DOHH2 (cell line): Measurements from ENCODE around the gene NOX5.

Experiments used
- EZH2phosphoT487 ChIP-seq: fragments of 200-600 bp; sonication (generic); IDR thresholded peaks from 2 replicates; pipeline ENCODE4 v1.6.1; 2017; ENCODE audit warnings: borderline replicate concordance, mild to moderate bottlenecking, antibody characterized with exemption, low read length, moderate library complexity, mixed read lengths
- TF ChIP-seq, protein P1 (sequence below): fragments of 200-600 bp; sonication (generic); IDR thresholded peaks from one replicate; pipeline ENCODE4 v1.5.1; 2014; ENCODE audit warnings: antibody characterized with exemption, mild to moderate bottlenecking, low read depth, low read length; ENCODE audit not compliant: poor library complexity, severe bottlenecking

DNA sequence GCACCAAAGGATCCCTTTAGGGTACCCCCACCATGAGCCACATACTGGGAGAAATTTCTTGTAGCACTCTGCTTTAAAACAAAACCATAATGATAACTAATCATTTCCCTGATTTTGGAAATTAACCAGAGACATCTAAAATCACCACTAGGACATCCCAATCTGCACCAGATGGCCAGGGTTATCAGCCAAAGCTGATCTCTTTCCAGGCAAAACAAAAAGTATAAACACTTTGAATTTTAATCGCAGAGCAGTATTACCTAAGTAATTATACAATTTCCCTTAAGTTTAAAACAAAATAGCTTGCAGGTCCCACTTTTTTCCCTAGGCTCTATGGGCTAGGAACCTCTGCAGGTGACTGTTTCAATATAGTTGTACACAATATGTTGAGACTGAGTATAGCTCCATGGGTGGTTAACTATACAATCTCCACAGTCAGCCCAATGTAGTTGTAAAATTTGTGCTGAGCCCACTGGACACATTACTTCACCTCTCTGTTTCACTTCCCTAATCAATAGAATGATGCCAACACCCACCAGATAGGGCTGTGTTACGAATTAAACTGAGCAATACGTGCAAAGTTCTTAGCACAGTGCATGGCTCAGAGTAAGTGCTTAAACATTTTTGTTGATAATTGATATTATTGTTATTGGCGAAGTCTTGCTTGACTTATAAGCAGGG, 629 bp upstream of the NOX5 start:
- TF ChIP-seq, protein P1, sequence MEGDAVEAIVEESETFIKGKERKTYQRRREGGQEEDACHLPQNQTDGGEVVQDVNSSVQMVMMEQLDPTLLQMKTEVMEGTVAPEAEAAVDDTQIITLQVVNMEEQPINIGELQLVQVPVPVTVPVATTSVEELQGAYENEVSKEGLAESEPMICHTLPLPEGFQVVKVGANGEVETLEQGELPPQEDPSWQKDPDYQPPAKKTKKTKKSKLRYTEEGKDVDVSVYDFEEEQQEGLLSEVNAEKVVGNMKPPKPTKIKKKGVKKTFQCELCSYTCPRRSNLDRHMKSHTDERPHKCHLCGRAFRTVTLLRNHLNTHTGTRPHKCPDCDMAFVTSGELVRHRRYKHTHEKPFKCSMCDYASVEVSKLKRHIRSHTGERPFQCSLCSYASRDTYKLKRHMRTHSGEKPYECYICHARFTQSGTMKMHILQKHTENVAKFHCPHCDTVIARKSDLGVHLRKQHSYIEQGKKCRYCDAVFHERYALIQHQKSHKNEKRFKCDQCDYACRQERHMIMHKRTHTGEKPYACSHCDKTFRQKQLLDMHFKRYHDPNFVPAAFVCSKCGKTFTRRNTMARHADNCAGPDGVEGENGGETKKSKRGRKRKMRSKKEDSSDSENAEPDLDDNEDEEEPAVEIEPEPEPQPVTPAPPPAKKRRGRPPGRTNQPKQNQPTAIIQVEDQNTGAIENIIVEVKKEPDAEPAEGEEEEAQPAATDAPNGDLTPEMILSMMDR = no peak
- TF ChIP-seq EZH2phosphoT487 = no peak
